Islet precursor cell (in vitro differentiated cells): ENCODE data around the gene TERF2IP.

ENCODE experiments used
- DNase-seq: peaks from one replicate; pipeline ENCODE4 v3.0.0-alpha.2; 2018

The TERF2IP gene, protein sequence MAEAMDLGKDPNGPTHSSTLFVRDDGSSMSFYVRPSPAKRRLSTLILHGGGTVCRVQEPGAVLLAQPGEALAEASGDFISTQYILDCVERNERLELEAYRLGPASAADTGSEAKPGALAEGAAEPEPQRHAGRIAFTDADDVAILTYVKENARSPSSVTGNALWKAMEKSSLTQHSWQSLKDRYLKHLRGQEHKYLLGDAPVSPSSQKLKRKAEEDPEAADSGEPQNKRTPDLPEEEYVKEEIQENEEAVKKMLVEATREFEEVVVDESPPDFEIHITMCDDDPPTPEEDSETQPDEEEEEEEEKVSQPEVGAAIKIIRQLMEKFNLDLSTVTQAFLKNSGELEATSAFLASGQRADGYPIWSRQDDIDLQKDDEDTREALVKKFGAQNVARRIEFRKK

DNA sequence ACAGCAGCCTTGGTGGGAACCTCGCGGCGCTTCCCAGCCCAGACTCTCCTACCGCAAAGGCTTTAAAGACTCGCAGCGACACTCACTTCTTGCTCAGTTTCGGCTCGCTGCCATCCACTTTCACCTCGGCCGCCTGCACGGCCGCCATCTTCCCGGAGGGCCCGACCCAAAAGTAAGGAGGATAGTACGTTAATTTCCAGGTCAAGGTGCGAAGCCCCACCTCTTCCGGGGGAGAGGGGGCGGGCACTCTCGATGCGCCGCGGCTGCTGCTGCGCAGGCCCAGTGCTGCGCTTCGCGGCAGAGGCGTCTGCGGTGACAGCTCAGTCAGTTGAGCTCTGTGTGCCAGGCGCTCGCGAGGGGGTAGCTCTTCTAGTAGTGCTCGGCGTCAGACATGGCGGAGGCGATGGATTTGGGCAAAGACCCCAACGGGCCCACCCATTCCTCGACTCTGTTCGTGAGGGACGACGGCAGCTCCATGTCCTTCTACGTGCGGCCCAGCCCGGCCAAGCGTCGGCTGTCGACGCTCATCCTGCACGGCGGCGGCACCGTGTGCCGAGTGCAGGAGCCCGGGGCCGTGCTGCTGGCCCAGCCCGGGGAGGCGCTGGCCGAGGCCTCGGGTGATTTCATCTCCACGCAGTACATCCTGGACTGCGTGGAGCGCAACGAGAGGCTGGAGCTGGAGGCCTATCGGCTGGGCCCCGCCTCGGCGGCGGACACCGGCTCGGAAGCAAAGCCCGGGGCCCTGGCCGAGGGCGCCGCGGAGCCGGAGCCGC lies at the start of gene TERF2IP, which contains the start of gene KARS1:
Gene TERF2IP (plus strand): TSS at position 282 of the 773 bp plus-strand sequence. CDS start 110 bp downstream, at position 392.
Gene KARS1 (minus strand): TSS at position 174 of the 773 bp plus-strand sequence. CDS start 26 bp downstream, at position 148.
- DNase-seq: peak; percentile 97

DNA sequence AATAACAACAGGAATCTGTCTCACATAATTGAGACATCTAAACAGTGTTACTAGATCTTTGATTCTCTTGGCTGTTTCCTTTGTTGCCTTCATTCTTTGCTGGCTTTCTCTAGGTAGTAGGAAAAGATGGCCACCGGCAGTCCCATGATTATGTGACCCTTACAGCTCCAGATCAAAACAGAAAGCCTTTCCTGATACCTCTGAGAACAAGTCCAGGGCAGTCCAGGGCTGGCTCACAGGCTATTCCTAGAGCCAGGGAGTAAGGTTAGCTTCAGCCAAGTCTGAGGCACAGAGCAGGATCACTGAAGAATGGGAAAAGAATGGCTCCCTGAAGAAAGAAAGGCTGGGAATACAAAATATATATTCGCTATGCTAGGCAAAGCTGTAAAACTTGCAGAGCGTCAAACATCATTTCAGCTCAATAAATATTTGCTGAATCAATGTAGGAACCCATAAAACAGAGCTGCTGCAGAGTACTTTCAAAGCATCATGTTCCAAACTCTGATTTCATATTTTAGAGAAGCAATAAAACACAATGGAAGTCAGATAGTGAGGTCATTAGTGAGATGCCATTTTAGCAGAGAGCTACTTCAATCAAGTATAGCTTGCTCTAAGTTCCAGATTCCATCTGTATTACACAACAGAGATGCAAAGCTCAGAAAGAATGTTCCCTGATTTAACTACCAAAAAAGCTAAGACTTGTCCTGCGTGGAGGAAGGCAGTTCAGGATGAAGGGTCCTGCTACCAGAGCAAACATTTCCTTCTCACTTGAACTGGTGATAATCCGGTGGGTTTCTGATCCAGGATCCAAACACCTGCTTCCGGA lies 47.9 kb upstream of the TERF2IP start:
- DNase-seq: no peak

DNA sequence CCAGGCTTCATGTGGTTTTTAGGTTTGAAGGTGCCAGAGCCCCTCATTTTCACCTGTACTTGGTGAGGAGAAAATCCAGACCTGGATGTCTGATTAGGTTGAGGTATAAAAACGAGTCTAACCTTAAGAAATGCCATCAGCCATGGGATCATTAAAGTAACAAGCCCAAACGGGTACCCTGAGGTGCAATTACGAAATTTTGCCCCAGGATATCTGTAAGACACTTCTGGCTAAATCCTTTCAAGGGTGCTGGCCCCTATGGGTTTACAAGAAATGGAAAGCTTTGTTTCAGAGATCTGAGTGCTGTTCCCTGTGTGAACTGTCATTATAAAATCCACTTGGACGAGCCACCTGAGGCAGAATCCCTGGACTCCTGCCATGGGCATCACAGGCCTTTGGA lies 44.3 kb upstream of the TERF2IP start:
- no peak for DNase-seq

DNA sequence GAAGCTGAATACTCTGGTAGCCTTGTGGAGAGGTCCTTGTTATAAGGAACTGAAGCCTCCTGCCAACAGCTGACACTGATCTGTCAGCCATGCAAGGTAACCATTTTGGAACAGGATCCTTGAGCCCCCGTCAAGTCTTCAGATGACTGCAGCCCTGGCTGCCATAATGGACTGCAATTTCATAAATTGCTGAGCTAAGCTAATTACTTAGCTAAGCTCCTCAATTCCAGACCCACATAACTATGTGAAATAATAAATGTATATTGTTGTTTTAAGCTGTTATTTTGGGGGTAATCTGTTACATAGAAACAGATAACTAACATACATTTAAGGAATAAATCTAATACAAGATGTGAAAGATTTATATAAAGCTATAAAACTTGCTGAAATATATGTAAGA lies 41.1 kb upstream of the TERF2IP start:
- no peak for DNase-seq

DNA sequence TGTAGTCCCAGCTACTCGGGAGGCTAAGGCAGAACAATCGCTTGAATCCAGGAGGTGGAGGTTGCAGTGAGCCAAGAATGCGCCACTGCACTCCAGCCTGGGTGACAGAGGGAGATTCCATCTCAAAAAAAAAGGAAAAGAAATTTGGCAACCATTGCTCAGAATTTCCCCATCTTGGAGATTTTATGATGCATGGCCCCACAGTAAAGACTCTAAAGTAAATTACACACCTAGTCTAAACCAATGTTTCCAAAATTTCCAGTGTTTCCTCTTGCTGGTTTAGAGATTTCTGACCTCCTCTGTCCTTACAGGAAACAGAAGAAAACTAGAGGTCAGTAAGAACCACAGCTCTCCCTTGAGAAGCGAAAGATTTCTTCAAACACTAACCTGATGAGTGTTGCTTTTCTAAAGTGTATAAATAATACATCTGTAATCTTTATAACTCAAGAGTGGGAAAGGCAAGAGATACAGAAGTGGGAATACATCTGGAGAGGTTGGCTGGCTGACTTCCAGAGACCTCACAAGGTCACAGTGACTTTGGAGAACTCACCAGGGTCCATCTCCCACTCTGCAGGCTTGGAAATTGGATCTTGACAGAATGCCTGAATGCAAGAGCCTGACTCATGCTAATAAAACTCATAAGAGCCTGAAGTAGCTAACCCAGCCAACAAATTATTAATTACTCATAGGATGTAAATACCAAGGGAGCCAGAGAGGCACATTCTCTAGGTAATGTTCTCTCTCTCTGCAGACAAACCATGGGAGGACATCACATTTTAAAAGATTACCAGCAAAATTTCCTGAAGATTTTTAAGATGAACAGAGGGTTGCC lies 33.3 kb upstream of the TERF2IP start:
- DNase-seq: no peak

DNA sequence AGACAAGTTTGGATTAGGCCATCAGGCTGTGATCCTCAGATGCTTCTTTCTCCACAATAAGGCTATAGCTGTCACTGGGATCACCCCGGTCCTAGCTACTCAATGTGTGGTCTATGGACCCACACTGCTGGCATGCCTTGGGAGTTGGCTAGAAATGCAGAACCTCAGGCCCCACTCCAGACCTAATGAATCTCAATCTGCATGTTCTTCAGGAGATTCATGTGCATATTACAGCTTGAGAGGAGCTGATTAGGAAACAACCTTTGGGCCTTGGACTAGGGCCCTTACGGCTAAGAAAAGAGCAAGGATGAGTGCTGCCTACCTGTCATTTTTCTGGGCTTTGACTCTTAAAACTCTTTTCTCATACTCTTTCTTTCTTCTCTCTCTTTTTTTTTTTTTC lies 32.0 kb upstream of the TERF2IP start:
- no peak for DNase-seq

DNA sequence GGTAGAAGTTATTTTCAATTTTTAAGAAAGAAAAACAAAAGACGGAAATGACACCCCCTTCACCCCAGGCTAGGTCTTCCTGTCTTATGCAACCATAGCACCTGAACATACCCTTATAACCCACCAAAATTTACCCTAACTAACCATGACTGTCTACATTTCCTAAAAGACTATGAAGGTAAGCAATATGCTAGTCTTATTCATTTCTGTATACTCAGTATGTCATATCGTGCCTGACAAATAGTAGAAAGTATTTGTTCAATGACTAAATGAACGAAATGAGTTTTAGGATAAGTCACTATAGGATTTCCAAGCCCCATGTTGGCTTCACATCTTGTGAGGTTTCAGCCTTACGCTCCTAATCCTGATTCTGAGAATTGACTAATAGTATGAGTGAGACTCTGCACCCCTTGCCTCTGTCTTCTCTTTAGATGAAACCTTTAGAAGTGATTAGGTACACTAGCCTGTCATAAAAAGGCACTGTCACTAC lies 31.0 kb upstream of the TERF2IP start:
- no peak for DNase-seq

DNA sequence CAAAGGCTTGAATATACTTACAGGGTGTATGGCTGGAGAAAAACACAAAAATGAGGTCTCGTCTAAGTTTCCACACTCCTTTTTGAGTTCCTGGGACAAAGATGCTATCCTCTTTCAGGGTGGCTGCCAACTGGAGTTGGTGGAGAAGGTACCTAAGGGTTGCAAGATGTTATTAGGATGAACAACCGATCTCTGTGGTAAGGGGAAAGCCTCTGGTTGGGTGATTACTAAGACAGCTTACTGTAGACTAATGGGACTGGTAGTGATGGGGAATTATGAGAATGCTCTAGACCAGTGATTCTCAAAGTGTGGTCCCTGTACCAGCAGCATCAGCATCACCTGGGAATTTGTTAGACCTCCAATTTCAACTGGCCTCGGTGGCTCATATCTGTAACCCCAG lies 30.5 kb upstream of the TERF2IP start:
- no peak for DNase-seq

DNA sequence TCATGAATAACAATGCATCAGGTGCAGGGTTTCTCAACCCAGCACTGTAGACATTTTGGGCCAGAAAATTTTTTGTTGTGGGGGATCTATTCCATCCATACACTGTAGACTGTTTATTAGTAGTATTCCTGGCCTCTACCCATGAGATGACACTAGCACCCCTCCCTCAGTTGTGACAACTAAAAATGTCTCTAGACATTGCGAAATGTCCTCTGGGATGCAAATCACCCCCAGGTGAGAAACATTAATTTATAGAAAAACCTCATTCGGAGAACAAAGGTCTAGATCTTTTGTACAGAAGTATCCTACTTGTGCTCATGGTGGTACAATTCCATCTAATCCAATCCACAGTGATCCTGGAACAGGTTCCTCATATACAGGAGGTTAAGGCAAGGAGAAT lies 28.8 kb upstream of the TERF2IP start:
- no peak for DNase-seq

DNA sequence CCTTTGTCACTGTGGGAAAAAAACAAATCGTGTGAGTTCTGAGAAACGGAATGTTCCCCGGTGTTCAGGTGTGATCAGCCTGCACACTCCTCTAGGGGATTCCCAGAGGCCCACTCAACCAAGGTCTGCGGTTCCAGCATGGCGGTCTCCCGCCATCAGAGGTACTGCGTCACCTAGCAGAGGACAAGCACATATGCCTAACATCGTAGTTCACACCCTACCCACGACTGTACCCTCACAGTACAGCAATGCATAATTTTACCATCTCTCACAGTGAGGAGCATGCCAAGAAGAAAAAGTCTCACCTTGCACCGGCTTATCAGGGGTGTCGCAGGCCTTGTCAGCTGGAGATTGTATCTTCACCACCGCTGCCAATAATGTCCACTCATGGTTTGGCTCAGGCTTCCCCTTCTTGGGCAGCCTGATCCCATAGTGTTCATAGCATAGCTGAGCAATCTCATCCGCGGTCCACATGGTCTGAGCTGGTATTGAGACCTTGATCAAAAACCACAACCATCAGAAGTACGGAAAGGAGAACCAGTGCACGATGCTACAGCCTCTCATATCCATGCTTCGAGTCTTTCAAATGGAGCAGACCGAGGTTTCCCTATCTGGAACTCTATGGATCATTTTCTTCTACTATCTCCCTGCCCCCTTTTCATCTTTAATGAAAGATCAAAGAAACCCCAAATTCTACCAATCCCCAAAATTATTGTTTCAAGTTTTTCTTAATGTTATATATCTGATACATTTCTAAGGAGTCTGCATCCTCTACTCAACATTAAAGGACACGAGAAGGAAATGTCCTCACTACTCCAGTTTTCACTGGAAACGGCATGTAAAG lies 27.0 kb upstream of the TERF2IP start:
- DNase-seq: no peak

DNA sequence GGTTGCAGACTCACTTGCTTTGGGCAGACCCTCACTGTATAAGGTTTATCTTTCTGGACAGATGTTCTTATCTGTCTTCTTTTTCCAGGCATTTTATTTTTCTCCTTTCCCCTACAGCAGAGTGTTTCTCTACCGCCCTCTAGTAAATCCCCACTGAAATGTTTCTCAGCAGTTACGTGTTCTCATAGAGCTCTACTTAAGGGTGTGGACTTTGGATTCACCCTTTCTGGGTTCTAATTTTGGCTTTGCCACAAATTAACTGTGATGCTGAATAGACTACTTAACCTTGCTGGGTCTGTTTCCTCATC lies 26.4 kb upstream of the TERF2IP start:
- DNase-seq: no peak

DNA sequence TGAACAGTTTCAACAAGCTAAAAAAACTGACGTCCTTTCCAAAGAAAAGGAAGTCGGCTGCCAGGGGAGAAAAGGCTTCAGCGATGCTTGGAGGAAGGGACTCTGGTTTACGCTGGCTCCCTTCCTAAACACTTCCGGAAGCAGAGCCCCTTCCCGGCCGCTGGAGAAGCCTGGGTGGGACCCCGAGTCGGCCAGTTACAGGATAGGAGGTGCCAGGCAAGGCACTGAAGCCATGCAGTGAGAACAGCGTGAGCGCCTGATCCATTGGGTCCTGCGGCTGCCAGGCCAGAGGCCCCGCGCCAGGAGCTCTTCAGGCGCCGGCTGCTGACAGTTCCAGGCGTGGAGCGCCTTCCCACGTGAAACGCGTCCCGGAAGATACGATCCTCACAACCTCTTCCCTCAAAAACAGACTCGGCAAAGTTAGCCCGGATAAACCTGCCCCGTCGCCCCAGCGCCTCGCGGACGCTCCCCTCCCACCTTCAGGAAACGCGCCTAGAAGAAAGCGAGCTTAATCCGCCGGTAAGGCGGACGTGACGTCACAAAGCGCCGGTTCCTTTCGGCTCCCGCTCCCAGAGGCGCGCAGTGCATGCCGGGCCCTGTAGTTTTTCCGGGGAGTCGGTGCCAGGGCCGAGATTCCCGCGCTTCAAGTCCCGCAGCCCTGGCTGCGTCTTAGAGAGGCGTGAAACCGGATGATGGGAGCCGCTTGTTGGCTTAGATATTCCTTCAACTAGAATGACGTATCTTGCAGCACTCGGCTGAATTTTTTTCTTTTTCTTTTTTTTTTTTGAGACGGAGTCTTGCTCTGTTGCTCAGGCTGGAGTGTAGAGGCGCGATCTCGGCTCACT lies 24.6 kb upstream of the TERF2IP start, which contains the start of gene ADAT1:
Gene ADAT1 (minus strand): TSS at position 521 of the 845 bp plus-strand sequence. CDS start 2,482 bp downstream, outside the sequence.
- DNase-seq: peak; percentile 99

DNA sequence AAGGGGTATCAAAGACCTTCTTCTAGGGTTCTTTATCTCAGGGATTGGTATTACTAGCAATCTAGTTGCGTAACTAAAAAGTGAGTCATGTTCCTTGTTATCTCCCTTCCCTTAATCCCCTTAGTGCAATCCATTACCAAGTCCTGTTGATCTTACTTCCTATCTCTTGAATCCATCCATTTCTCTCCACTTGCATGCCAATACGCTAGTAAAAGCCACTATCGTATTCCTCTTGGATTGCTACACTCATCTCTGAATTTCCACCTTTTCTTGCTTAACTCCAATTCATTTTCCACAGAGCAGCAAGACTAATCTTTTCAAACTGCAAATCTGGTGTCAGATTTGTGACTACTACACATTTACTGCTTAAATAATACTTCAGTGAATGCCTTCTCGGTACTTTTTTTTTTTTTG lies 22.6 kb upstream of the TERF2IP start:
- no peak for DNase-seq

DNA sequence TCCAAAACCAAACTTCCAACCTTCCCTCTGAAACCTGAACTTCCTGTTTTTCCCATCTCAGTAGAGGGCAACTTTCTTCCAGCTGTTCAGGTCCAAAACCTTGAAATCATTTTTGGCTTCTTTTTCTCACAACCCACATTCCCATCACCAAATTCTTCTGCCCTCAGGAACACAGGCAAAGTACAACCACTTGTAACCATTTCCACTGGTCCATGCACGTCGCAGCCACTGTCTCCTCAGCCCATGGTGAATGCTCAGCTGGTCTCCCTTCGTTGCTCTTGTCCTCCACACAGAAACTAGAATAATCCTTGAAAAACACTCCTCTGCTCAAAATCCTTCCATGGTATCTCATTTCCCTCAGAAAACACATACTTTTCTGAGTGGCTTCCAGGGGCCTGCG lies 20.8 kb upstream of the TERF2IP start:
- DNase-seq: no peak

DNA sequence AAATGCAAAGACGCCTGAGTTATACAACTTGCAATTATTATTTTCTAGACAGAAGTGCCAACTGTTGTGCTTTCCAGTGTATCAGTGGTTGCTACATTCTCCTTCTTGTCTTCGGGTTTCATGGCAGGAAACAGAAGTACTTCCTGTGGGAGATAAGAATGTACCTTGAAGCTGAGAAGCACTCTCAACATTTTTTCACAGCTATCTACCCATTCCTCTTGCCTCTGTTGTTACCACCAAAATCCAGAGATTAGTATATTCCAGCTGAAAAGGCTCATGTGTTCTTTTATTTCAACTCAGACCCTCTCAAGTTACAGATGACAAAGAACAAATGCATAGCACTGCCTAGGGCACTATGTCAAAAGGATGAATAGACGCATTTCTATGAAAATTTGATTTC lies 19.7 kb upstream of the TERF2IP start:
- DNase-seq: no peak

DNA sequence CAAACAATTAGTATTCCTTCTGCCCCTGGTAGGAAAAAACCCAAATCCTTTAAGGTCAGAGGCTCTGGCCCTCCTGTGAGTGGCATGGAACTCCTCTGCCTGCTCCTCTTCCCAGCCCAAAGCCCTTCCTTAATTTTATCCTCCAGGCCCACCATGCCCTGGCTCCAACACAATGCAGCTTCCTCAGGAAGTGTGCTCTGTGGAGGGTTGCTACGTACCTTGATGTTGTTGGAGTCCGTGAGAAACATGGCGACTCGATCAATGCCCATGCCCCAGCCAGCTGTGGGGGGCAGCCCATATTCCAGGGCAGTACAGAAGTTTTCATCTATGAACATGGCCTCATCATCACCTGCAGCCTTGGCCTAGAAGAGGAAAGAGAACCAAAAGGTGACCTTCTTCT lies 19.2 kb upstream of the TERF2IP start:
- no peak for DNase-seq

DNA sequence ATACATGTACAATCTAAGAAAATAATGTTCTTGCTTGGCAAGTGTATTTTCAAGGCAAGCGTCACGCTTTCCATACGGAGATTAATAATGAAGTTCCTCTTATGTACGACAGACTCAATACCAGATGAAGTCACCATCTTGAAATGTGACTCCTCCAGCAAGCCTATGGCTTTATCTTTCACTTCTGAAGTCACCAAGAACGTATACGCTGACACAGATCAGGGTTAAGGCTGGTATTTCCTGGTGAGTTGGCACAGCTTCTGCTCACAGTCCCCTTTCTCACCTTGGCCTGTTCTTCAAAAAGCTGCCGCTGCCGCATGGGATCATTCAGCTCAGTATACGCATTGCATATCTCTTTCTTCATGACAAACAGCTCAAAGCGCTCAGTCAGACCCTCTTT lies 18.4 kb upstream of the TERF2IP start:
- DNase-seq: no peak

DNA sequence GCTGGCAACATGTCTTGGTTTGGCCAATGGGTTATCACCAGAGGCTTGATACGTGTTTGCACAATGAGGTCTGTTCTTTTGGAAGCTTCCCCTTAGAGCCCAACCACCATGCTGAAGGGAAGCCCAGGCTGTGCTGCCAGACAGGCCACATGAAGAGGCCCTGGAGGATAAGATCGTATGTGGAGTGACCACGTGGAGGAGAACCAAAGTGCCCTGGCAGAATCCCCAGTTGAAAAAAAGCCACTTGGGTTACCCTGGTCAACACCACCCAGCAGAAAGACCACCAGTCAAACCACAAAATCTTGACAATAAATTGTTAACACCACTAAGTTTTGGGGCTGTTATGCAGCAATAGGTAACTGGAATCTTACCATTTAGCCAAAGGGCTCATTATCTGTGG lies 17.5 kb upstream of the TERF2IP start:
- DNase-seq: no peak

DNA sequence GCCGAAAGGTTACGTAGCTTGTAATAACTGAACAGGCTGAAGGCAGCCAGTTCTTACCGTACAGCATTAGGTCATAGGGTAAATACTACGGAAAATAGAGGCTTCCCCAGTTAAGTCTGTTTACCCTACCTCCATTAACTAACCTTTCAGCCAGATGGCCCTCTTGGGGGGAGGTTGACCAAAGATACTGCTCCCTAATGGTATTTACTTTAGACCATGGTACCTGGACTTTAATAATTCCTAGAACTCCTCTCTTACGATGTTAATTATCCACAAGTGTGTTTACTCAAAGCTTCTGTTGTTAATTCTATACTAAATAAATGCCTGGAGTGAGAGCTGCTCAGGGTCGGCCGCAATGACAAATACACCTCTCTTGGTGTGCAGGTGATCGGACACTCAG lies 14.7 kb upstream of the TERF2IP start:
- DNase-seq: no peak

DNA sequence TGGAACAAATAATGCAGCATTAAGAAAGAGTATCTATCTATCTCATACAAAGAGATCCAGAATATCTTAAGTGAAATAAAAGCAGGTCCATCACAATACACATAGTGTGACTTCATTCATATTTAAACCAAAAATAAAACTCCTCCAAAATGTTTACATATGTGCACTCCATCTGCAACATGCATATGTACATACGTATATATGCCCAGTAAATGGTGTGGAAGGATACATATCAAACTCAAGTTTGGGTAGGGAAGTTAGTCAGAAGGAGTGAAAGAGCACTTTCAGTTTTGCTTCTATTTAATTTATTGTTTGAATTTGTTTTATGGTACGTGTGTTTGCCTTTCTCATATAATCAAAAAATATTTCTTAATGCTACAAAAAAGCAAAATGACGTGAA lies 12.5 kb upstream of the TERF2IP start:
- no peak for DNase-seq
